Heart left ventricle (tissue), 13 donors: ENCODE measurements around the gene ZNF670.

ENCODE experiments used
- POLR2A ChIP-seq, 2 donors: fragments of 450-650 bp; IDR thresholded peaks; one replicate each; pipeline ENCODE4 v1.6.1; 2017; ENCODE audit warnings: antibody characterized with exemption in 2 of 2, mild to moderate bottlenecking in 2 of 2, moderate library complexity in 2 of 2
- TF ChIP-seq, protein P1 (sequence below), 12 donors: fragments of 200-600 bp; sonication (generic) in 4 of 12; IDR thresholded peaks; one replicate each; pipeline versions ENCODE4 v1.5.0 to v1.8.0; 2018 to 2022; ENCODE audit warnings: antibody characterized with exemption in 12 of 12, mild to moderate bottlenecking in 5 of 12
- donor health status: ischemic (EF 13 %, LVEDD 7.1; RV severe dilation, severe dysfunction).
- donor health status: DM: no; HTN: yes; CAD: no.
- donor health status: DM: no; HTN: no; CAD: no.
- donor health status: ischemic (EF 25% LVEDD 6.9; RV normal size, moderate dysfunction).
- donor health status: ischemic (EF 25% LVEDD 5.7; RV mildly dilated, moderate dysfunction).
- donor health status: ischemic (EF 35%, LVEDD 5.7; RV mildly dilated, moderate dysfunction).
- donor health status: nonischemic (EF 11% LVEDD 7.7; RV severe dilation, severe dysfunction).
- donor health status: DM: yes; HTN: yes; CAD: no.
- donor health status: PGD.
- donor health status: ischemic (EF 29% LVEDD 5.4; RV normal size, mild dysfunction).
- donor health status: nonischemic (EF 23%, LVEDD 6.1; RV moderate dilation, normal function).

DNA sequence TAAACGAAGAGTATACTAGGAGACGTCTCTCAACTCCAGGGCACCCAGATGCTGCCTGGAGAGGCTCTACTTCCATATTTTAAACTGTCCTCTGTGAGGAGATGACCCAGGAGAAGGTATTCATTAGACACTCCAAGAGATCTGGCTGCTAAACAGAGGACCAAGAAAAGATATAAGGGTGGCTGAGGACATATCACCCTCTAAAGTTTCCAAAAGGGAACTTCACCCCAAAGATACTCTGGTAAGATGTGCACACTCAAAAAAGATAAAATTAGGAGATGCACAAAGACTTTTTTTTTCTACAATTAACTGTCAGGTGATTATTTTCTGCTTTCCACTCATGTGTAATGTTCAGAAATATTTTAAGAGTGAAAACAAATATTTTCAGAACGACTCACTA, 1.4 kb downstream of the ZNF670 start:
- TF ChIP-seq, protein P1, sequence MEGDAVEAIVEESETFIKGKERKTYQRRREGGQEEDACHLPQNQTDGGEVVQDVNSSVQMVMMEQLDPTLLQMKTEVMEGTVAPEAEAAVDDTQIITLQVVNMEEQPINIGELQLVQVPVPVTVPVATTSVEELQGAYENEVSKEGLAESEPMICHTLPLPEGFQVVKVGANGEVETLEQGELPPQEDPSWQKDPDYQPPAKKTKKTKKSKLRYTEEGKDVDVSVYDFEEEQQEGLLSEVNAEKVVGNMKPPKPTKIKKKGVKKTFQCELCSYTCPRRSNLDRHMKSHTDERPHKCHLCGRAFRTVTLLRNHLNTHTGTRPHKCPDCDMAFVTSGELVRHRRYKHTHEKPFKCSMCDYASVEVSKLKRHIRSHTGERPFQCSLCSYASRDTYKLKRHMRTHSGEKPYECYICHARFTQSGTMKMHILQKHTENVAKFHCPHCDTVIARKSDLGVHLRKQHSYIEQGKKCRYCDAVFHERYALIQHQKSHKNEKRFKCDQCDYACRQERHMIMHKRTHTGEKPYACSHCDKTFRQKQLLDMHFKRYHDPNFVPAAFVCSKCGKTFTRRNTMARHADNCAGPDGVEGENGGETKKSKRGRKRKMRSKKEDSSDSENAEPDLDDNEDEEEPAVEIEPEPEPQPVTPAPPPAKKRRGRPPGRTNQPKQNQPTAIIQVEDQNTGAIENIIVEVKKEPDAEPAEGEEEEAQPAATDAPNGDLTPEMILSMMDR (IDR thresholded peaks at IDR 0.05), result no peak
- no peak for TF ChIP-seq POLR2A (IDR thresholded peaks at IDR 0.05)
